HG03342 (cell line): ENCODE results near the gene SHANK1.

Experiments
- ATAC-seq: cut with Tn5 transposase; IDR thresholded peaks from one replicate; pipeline ENCODE4 v1.9.1; 2021; ENCODE audit warnings: mild to moderate bottlenecking, moderate library complexity; ENCODE audit not compliant: unreplicated experiment

Gene SHANK1

GRCh38 chr19:50693064-50693975 lies 26.3 kb downstream of the SHANK1 start:
- no peak for ATAC-seq

- no peak for ATAC-seq
Measured at GRCh38 chr19:50690439-50690838, 29.2 kb downstream of the SHANK1 start.

DNA sequence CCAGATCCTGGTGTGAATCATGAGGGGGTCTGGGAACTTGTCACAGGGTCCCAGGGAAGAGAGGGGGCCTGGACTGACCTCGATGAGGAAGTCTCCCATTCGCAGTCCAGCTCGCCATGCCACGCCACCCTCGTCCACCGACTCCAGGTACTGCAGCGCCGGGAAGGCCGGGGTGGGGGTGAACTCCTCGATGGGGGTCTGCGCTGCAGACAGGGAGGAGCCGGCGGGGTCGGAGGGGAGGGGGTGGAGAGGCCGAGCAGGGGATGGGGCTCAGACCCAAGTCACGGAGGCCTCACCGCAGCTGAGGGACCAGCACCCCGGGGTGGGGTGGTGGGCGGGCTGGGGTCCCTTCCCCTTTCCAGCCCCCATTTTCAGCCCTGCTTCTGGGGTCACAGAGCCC lies 30.8 kb downstream of the SHANK1 start:
- no peak for ATAC-seq

DNA sequence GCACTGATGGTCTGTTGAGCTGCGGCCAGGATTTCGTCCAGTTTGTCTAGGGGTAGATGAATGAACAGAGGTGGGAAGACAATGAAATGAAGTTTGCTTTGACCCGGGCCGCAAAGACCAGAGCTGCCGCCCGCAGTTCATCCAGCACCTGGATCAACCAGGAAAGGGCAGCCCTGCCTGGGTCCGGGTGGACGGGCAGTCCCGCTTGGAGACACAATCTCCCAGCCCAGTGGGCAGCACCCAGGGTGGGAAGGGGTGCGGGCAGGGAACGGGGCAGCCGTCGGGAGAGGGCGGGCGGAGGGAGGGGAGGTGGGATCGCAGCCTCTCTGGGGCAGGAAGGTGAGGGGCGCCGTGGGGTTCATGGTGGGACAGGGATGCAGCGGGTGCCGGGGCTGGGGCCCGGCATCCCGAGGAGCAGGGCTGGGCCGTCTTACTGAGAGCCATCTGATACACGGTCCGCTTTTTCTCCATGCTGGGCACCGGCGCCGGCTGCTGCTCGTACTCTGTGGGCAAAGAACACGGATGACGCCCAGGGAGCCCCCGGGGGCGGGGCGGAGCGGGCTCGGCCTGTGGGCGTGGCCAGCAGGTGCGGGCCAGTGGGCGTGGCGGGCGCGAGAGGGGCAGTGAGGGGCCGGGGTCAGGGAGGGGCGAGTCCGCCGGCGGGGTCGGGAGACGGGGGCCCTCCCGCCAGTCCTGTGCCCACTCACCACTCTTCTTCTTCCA lies 33.1 kb downstream of the SHANK1 start:
- no peak for ATAC-seq

GRCh38 chr19:50679177-50680125 lies 40.2 kb downstream of the SHANK1 start:
- ATAC-seq = peak; percentile 67

- no peak for ATAC-seq
Measured at GRCh38 chr19:50678323-50678722, 41.3 kb downstream of the SHANK1 start.

DNA sequence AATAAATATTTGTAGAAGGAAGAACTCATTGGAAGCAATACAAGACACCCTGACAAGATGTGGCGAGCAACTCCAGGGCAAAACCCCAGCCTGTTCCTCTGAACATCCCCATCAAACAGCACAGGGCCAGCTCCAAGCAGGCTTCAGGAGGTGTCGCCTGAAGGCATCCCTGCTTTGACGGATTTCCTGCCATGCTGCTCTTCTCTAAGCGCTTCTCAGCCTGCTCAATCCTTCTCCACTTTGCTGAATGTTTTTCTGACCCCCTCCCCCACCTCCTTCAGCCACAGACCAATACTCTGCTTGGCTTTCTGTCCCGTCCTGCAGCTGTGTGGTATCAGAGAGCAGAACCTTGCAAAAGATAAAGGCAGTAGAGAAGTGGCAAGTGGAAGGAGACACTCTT lies 42.0 kb downstream of the SHANK1 start:
- ATAC-seq = no peak

DNA sequence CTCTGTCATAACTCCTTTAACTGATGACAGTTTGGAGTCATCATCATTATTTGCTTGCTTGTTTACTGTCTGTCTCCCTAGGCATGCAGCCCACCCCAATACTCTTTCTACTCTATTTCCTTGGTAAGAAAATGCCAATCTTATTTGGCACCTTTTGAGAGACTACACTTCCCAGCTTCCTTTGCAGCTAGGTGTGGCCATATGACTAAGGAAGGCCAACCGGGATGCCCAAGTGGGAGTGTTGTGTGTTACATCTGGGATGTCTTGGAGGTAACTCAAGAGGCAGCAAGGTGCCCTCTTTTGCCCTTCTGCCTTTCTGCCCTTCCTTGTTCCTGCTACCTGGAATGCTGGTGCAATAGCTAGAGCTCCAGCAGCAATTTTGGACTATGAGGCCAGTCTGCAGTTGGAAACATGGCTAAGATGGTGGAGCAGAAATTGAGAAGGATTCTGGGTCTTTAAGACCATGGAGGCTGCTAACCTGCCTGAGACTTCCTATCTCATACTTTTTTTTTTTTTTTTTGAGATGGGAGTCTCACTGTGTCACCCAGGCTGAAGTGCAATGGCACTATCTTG lies 42.9 kb downstream of the SHANK1 start:
- no peak for ATAC-seq

- no peak for ATAC-seq
Measured at GRCh38 chr19:50673118-50673517, 46.5 kb downstream of the SHANK1 start.

GRCh38 chr19:50670102-50670380 lies 49.6 kb downstream of the SHANK1 start:
- ATAC-seq = no peak

- no peak for ATAC-seq
Measured at GRCh38 chr19:50669302-50670101, 50.1 kb downstream of the SHANK1 start.

DNA sequence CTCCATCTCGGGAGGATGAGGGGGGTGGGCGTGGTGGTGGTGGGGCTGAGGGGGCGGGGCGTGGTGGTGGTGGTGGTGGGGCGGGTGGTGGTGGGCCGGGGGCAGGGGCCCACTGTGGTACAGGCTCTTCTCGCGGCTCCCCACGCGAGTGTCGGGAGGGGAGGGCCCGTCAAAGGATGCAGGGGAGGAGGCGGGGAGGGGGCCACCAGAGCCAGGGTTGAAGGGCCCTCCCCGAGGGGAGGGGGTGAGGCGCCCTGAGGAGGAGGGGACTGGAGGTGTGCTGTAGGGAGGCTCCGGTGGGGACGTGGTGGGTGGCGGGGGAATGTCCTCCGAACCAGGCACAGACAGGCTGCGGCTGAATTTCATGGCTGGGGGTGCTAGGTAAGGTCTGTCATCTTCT lies 50.7 kb downstream of the SHANK1 start:
- no peak for ATAC-seq

GRCh38 chr19:50668416-50668815 lies 51.2 kb downstream of the SHANK1 start:
- ATAC-seq = no peak

GRCh38 chr19:50667759-50668231 lies 51.8 kb downstream of the SHANK1 start:
- no peak for ATAC-seq

- ATAC-seq = no peak
Measured at GRCh38 chr19:50667177-50667758, 52.3 kb downstream of the SHANK1 start.

- ATAC-seq = no peak
Measured at GRCh38 chr19:50666346-50667176, 53.0 kb downstream of the SHANK1 start.

DNA sequence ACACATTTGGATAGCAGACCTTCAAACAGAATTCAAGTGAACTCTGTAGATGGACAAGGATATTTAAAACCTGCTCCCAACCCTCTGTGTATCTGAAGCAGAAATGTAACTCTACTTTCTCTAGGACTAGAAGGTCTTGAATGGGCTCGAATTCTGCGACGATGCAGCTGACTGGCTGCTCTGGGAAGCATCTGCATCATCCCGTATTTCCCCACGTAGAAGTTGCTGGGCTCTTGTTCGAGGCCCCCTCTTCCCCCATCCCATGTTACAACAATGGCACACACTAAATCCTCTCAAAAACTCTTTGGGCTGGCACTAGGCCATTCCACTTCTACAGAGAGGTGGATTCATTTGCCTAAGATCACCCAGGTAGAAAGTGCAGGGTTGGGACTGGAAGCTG lies 55.4 kb downstream of the SHANK1 start:
- ATAC-seq = no peak

GRCh38 chr19:50663482-50663790 lies 56.2 kb downstream of the SHANK1 start:
- ATAC-seq = no peak
